HG03520 (cell line): Measurements from ENCODE around the gene TMEM139.
"Not testable (repeated sequence)": the region's sequence is repeated elsewhere in the genome, so short reads cannot be mapped to it uniquely, and the experiment has no call there.

Source experiments
- ATAC-seq: cut with Tn5 transposase; IDR thresholded peaks from one replicate; pipeline ENCODE4 v1.9.1; 2021; ENCODE audit warnings: mild to moderate bottlenecking, moderate library complexity; ENCODE audit not compliant: unreplicated experiment

TMEM139 gene

GRCh38 chr7:143287935-143288826 is 3.4 kb downstream of the TMEM139 start, which contains the start of gene CASP2:
Gene CASP2 (plus strand): TSS chr7:143288351. CDS start chr7:143288456, 105 bp downstream.
- peak; percentile 91 for ATAC-seq

- no peak for ATAC-seq
These were observed 4.1 kb downstream of the TMEM139 start for GRCh38 chr7:143288836-143289235.

- no peak for ATAC-seq
These were observed 4.7 kb downstream of the TMEM139 start for GRCh38 chr7:143289421-143289820.

GRCh38 chr7:143289888-143290287 is 5.1 kb downstream of the TMEM139 start:
- not testable (repeated sequence) for ATAC-seq

GRCh38 chr7:143290293-143290692 is 5.5 kb downstream of the TMEM139 start:
- no peak for ATAC-seq

- ATAC-seq: no peak
These were observed 8.1 kb downstream of the TMEM139 start for GRCh38 chr7:143292876-143293275.

GRCh38 chr7:143295870-143296269 is 11.1 kb downstream of the TMEM139 start:
- ATAC-seq: no peak

GRCh38 chr7:143296686-143297085 is 11.9 kb downstream of the TMEM139 start:
- ATAC-seq: no peak

GRCh38 chr7:143299346-143299745 is 14.6 kb downstream of the TMEM139 start:
- ATAC-seq: no peak

GRCh38 chr7:143299840-143300239 is 15.1 kb downstream of the TMEM139 start:
- no peak for ATAC-seq

GRCh38 chr7:143300959-143301935 is 16.5 kb downstream of the TMEM139 start:
- no peak for ATAC-seq

GRCh38 chr7:143303733-143304132 is 19.0 kb downstream of the TMEM139 start:
- no peak for ATAC-seq

- no peak for ATAC-seq
These were observed 20.2 kb downstream of the TMEM139 start for GRCh38 chr7:143304938-143305337.

GRCh38 chr7:143305423-143306070 is 20.8 kb downstream of the TMEM139 start:
- no peak for ATAC-seq

- ATAC-seq: no peak
These were observed 23.9 kb downstream of the TMEM139 start for GRCh38 chr7:143308632-143309031.

GRCh38 chr7:143314127-143314526 is 29.4 kb downstream of the TMEM139 start:
- ATAC-seq: no peak

- ATAC-seq: no peak
These were observed 31.0 kb downstream of the TMEM139 start, which contains the start of gene CLCN1 for GRCh38 chr7:143315776-143316175. Gene CLCN1 (plus strand): TSS chr7:143316111. CDS start chr7:143316213, 102 bp downstream.

GRCh38 chr7:143316492-143316891 is 31.7 kb downstream of the TMEM139 start:
- ATAC-seq: no peak

GRCh38 chr7:143318661-143319060 is 33.9 kb downstream of the TMEM139 start:
- no peak for ATAC-seq

- no peak for ATAC-seq
These were observed 35.9 kb downstream of the TMEM139 start for GRCh38 chr7:143320620-143321019.

- ATAC-seq: no peak
These were observed 36.5 kb downstream of the TMEM139 start for GRCh38 chr7:143321242-143321641.
